ENCODE data around the gene HYAL1. TPM values are rescaled to one million over a fixed set of nuclear protein-coding genes. Genes with fewer than 3 reads are reported as not detected.
"Not testable (repeated sequence)": the region's sequence is repeated elsewhere in the genome, so short reads cannot be mapped to it uniquely, and the experiment has no call there.

HYAL1 gene
- total RNA-seq, 1 experiment from 2014 or later, result 1.4 TPM

DNA sequence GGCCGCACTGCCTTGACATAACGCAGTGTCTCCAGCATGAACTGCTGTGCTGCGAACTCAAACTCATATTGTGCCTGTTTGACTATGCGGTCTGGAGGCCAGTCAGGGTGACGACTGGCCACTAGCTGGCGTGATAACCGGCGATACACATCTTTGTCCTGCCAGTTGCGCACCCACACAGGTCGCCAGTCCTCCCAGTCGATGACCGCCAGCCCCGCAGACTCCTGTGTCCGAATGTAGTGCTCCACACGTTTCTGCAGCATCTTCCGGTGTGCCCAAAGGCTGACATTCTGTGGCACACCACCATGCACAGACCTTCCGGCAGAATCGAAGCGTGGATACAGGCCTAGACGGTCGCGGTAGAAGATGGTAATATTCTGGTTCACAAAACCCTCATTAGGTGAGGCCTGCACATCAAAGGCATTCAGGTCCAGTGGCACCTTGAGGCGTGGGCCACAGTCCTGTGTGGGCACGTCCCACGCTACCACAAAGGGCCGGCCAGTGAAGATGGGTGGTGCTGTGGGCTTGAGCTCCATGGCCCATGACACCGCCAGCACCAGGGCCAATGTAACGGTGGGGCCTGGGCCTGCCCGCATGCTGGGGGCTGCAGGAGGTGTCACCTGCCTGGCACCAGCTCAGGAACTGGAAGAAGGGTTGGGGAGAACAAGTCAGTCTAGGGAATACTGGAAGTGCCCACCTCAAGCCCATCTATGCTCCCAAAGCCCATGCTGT lies 16.7 kb upstream of the HYAL1 start:
- DNase-seq (ENCODE audit: low spot score), result no peak

DNA sequence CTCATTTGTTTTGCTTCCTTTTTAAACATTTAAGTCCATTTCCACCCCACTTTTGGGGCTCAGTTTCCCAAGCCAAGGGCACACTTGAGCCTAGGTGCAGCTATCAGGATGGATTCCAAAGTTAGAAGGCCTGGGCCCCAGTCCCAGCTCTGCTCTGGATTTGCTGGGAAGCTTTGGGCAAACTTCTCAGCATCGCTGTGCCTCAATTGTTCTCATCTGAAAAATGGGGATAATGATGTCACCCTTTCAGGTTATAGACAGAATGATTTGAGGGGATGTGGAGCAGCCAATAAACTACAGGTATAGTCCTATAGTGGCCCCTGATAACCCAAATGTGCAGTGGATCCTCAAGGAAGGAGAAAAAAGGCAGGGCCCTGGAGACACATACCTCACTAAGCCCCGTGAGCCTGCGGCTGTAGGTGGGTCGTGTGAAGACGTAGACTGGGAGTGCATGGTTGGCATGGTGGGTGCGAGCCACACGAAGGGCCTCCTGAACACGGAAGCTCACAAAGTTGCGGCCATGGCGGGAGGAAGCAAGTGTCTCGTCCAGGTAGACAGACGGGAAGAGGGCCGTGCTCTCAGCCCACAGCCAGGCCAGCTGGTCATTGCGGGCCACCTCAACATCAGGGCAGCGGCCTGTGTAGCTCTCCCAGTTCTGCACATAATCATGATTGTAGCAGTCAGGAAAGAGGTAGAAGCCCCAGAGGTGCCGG lies 16.0 kb upstream of the HYAL1 start:
- no peak for DNase-seq (ENCODE audit: low spot score)

DNA sequence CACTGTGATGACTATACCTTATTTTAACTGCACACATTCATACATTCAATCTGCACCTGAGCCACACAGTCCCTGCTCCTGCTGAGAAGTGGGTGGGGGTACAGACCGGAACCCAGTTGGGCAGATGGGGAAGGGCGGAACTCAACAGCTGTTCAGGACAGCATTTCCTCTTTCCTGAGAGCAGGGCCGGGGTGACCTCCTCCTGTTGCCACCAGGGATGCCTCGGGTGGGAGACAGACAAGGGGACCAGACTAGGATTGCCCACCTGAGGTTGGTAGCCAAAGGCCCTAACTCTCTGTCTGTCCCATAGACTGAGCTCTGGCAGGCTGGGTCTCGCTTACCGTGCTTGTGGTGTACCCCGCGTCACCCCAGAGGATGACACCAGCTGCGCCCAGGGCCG lies 15.2 kb upstream of the HYAL1 start:
- no peak for DNase-seq (ENCODE audit: low spot score)

DNA sequence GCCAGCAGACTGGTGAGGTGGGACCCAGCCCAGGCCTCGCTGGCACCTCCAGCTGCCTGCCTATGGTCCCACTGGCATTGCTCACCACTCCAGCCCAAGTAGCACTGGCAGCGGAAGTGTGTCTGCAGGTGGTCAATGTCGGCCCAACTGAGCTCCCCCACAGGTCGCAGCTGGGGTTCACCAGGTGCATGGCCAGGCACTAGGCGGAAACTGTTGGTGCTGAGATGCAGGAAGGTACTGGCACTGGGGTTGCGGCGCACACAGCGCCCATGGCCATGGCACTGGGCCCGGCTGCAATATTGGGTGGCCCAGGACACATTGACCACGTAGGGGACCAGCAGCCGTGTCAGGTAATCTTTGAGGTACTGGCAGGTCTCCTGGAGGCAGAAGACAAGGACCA lies 14.8 kb upstream of the HYAL1 start:
- no peak for DNase-seq (ENCODE audit: low spot score)

DNA sequence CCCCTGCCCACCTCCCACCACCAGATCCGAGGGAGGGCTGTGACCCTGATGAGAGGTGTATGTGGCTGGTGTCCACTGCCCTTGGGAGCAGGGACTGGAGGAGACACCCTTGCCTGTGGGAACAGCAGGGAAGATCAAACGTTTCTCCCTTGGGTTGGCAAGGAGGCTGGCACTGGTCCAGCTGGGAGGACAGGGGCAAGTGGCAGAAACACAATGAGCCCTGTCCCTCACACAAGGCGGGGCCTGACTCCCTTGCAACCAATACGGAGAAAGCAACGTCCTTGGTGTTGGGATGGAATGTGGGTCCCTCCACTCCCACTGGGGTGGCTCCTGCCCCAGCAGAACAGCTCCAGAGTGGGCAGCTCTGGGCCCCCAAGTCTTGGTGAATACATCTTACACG lies 13.9 kb upstream of the HYAL1 start:
- peak; percentile 71 for DNase-seq (ENCODE audit: low spot score)

DNA sequence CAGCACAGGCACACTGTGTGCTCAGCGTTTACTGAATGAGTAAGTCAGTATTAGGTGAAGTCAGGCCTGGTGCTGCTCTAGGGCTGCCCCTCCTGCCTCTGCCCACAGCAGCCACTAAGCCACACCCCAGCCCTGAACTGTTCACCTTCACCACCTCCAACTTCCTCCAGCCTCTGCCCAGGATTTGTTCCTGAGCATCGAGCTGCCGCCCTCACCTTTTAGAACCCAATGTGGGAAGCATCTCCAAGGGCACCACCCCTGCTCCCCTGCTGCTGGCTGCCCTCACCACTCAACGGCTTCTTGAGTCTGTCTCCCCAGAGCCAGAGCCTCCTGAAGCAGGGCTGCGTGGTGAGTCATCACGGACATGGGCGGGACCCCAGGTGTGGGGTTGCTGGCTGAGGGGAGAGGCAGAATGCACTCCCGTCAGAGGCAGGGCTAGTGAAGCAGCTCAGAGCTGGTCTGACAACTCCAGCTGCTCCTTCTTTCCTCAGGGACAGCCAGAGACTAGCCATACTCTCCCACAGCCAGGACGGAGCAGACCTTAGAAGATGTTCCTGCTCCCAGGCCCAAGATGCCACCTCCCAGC lies 13.4 kb upstream of the HYAL1 start:
- DNase-seq (ENCODE audit: low spot score), result peak; percentile 91

DNA sequence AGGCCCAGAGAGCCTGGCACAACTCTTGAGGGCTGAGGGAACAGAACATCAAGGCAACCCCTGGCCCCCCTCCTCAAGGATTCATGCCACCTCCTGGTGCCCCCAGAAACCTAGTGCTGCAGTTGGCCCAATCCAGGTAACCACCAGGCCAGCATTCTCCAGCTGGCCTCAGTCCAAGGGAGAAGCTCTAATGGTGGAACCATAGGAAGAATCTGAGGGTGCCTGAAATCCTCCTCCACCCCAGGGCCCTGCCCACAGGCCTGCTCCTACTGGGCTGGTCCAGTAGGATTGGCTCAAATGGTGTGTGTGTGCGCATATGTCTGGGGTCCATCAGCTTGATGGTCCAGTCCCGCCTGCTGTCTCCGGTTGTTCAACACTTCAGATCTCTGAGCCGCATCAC lies 11.4 kb upstream of the HYAL1 start:
- DNase-seq (ENCODE audit: low spot score), result no peak

DNA sequence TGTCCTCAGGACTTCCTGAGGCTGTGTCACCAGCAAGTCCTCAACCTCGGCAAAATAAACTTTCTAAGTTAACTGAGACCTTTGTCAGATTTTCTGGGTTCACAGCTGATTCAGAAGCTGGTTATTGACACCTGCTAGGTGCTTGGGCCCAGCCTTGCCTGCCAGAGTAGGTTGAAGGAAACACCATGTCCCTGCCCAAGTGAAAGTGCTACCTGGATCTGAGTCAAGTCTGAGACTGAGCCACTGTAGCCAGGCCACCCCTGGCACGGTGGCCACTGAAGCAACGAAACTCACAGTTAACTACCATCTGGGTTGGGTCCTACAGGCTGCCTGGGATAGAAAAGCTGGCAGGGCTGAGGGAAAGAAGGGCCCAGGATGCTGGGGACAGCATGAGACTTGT lies 11.0 kb upstream of the HYAL1 start:
- no peak for DNase-seq (ENCODE audit: low spot score)

DNA sequence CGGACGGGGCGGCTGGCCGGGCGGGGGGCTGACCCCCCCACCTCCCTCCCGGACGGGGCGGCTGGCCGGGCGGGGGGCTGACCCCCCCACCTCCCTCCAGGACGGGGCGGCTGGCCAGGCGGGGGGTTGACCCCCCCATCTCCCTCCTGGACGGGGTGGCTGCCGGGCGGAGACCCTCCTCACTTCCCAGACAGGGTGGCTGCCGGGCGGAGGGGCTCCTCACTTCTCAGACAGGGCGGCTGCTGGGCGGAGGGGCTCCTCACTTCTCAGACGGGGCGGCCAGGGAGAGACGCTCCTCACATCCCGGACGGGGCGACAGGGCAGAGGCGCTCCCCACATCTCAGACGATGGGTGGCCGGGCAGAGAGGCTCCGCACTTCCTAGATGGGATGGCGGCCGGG lies 8.7 kb upstream of the HYAL1 start:
- DNase-seq (ENCODE audit: low spot score), result not testable (repeated sequence)

DNA sequence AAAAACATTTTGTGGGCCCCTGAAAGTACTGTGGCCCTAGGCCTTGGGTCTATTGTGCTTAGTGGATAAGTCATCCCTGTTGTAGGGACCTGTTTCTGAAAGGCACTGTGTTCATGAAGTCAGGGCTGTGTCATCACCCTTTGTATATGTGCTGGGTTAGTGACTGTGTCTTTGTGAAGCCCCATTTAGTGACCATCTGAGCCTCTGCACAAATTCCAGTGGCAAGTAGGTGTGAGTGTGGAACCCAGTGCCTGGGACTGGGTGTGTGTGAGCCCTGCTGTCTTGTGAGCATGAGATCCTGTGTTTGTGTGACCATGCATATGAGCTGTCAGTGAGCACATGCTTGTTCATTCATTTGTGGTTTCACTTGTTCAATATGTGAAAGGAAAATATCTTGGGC lies 1.2 kb upstream of the HYAL1 start:
- no peak for DNase-seq (ENCODE audit: low spot score)

DNA sequence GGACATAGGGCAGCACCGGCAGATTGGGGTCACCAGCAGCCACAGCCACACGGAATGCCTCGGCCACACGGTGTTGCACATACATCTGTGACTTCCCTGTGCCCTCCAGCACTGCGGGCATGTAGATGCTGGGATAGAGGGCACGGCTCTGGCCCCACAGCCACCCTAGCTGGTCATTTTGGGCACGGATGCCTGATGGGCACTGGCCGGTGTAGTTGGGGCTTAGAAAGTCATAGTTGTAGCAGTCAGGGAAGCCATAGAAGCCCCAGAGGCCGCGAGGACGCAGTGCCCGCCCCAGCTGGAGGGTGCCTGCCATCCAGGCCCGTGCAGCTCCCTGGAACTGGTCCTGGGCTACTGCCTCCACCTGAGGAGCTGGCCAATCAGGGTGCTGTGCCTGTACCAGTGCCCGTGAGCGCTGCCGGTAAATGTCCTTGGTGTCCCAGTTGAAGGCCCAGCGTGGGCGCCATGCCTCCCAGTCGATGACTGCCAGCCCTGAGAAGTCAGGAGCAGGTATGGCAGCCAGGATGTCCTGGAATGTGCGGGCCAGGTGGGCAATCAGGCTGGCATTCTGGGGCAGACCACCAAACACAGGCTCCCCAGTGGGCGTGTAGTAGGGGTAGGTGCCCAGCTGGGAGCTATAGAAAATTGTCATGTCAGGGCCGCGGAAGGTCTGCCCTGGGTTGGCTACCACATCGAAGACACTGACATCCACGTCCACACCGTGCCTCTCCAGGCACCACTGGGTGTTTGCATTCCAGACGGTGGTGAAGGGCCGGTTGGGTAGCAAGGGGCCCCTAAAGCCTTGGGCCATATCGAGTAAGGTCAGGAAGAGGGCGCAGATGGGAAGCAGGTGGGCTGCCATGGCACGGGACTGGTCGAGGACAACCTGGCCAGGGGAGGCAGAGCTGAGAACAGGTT lies 1.0 kb downstream of the HYAL1 start:
- DNase-seq (ENCODE audit: low spot score), result no peak

DNA sequence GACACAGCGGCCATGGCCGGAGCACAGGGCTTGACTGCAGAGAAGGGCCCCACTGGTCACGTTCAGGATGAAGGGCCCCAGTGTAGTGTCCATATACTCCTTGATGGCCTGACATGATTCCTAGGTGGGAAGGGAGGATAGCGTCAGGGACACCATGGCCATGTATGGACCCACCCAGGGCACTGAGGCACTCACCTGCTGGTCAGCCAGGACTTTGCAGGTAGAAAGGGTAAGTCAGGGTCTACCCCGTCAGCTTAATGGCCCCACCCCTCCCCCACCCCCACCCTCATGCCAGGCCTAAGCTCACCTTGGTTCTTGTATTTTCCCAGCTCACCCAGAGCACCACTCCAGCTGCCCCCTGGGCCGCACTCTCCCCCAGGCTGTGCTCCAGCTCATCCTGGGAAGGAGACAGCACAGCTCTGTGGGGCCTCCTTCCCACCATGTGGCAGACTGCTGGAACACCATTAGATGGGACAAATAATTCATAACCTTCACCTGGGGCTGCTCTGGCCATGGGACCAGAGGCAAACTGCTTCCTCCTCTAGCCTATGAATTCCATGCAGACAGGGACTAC lies 2.6 kb downstream of the HYAL1 start:
- no peak for DNase-seq (ENCODE audit: low spot score)

DNA sequence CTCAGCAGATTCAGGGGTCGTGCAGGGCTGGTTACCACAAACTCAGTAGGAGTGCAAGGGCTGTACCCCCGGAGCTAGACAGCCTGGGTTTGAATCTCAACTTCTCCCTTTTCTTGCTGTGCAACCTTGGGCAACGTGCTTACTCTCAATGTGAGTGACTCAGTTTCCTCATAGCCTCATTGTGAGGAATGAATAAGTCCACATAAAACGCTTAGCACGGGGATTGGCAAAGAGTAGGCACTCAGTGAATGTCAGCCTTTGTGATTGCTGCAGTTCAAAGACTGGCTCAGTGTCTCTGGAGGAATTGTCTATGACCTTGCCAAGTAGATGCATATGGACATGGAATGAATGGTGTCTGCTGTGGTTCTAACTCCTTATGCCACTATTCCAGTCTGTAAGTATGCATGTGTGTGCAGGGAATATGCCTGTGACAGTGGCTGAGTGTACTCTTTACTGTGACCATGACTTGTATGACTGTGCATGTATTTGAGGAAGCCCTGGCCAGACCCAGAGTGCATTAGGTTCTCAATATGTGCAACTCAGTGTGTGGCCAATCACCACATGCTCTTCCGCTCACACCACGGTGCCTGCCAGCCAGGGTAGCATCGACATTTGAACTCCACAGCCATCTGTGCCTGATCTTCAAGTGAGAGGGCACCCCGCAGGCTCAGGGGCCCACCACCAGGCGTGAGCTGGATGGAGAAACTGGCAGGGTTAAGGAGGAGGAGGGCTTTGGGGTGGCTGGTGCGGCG lies 3.3 kb downstream of the HYAL1 start:
- peak; percentile 28 for DNase-seq (ENCODE audit: low spot score)

DNA sequence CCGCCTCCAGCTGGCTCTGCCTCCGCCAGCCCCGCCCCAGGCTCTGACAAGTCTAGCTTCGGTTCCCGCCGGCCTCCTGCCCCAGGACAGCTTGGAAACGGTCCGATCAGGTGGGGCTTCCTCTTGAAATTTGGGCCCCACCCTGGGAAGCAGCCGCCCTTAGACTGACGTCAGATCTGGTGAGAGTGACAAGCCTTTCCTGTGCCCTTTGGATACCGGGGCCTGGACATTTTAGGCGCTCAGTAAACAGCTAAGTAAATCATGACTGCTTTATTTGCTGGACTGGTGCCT lies 3.8 kb downstream of the HYAL1 start:
- DNase-seq (ENCODE audit: low spot score), result no peak

DNA sequence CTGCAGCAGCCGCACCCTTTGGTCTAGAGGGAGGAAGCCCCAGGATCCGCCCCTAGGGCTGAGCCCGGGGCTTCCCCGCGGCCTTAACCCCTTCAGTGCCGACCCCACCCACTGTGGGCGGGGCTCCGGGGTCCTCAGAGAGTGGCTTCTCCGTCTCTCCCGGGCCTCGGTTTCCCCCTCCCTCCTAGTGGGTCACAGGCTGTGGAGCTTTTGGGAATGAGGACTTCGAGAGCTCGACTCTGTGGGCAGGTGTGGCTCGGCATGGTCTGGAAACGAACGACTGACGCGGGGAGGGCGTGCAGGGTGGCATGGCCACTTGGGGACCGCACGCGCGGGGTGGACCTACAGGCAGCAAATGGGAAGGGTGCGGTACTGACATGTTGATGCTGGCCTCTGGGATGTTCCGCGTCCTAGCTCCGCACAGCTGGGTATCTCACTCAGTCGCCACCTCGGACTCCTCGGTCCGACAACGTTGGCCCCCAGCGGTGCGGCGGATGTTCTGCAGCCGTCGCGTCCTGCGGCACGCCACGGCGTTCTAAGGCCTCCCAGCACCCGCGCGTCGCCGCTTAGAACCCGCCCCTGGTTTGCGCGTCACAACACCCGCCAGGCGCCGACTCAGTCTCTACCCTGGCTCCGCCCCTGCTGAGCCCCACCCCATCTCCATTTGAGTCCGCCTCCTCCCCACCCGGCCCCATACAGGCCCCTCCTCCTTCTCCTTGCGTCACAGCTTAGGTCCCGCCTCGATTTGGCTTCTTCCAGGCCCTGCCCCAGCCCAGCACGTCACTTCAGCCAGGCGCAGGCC lies 4.3 kb downstream of the HYAL1 start, which contains the start of the genes HYAL3 and NAA80:
HYAL3 (minus strand) TSS at position 570 of the 802 bp plus-strand sequence. CDS start 3,803 bp downstream, outside the sequence.
NAA80 (minus strand) TSS at position 570 of the 802 bp plus-strand sequence. CDS start 1,942 bp downstream, outside the sequence.
- peak; percentile 96 for DNase-seq (ENCODE audit: low spot score)

DNA sequence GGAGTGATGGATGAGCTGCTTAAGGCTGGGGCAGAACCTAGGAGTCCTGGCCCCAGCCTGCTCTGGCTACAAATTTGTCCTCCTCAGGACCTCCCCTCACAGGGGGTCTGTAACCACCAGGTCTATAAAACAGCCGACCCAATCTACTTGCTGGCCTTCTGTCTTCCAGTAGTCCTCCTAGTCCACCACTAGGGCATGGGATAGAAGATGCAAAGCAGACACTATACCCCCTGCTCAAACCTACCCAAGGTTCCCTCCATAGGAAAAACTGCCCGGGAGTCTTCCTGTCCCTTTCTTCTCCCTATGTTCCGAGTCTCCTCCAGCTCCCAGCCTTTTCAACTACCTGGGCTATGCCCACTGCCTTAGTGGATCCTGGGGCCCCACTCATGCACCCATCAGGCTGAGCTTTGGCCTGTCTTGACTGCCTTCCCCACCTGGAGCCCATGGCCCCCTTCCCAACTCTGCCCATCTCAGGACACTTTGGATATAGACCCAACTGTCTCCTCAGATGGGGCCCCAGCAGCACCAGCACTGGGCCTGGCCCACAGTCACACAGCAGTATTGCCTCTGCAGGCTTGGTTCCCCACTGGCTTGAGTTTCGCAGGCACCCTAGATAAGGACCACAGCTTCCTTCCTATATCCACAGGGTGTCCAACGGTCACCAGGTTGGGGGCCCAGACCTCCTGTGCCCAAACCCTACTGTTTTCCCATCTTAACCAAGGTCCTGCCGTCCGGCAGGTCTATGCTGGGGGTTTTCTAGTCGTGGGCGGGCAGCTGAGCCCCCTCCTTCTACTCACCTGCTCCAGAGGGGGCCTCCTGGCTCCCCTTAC lies 5.3 kb downstream of the HYAL1 start:
- DNase-seq (ENCODE audit: low spot score), result no peak

DNA sequence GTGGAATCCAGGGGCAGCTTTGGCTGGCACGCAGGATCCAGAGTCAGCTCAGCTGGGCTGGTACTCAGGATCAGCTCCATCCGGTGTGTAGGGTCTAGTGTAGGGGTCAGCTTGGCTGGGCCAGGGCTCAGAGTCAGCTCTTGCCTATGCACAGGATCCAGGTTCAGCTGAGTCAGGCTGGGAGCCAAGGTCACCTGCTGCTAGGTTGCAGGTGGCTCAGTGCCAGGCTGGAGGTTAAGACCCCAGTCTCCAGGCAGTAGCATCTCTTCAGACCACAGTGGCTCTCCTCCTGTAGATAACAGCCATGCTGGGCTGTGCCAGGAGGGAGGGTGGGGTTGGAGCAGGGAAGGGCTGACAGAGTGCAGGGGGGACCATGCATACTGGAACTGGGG lies 6.0 kb downstream of the HYAL1 start:
- no peak for DNase-seq (ENCODE audit: low spot score)

DNA sequence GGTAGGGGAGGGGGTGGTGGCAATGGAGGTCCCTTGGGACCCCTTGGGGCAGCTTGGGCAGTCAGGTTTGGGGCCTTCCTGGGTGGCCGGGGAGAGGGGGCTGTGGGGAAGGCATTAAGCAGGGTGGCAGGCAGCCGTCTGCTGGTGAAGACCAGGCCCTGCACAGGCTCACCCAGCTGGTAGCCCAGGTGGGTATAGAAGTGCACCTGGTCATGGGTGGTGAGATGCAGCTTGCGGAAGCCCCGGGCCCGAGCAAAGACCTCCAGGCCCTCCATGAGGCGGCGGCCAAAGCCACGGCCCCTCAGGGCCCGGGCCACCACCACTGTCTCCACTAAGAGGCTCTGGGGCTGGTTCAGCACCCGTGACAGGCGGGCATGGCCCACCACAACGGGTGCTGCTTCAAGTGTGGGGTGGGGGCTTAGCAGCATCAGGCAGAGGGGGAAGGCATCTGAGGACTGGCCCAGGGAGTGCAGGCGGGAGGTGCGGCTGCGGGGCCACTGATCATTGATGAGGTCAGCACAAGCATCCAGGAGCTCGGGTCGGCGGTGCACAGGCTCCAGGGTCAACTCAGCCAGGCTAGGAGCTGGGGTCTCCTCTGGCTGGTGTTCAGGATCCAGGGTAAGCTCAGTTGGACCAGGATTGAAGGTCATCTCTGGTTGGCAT lies 6.5 kb downstream of the HYAL1 start:
- no peak for DNase-seq (ENCODE audit: low spot score)

All from HT-29 (cell line).